Endothelial cell of hepatic sinusoid (primary cell): ENCODE results near the gene UBA6.
"Not testable (repeated sequence)": the region's sequence is repeated elsewhere in the genome, so short reads cannot be mapped to it uniquely, and the experiment has no call there.

Source experiments
- in situ Hi-C: cut with HindIII; loops from 2 replicates; pipeline ENCODE4 v1.10.0; 2017; ENCODE audit warnings: low sequenced_read_pairs

UBA6 gene

GRCh38 chr4:67714248-67714583 is 13.3 kb upstream of the UBA6 start:
- in situ Hi-C loops, result no loop called here

GRCh38 chr4:67713529-67714247 is 12.7 kb upstream of the UBA6 start:
- in situ Hi-C loops, result no loop called here

DNA sequence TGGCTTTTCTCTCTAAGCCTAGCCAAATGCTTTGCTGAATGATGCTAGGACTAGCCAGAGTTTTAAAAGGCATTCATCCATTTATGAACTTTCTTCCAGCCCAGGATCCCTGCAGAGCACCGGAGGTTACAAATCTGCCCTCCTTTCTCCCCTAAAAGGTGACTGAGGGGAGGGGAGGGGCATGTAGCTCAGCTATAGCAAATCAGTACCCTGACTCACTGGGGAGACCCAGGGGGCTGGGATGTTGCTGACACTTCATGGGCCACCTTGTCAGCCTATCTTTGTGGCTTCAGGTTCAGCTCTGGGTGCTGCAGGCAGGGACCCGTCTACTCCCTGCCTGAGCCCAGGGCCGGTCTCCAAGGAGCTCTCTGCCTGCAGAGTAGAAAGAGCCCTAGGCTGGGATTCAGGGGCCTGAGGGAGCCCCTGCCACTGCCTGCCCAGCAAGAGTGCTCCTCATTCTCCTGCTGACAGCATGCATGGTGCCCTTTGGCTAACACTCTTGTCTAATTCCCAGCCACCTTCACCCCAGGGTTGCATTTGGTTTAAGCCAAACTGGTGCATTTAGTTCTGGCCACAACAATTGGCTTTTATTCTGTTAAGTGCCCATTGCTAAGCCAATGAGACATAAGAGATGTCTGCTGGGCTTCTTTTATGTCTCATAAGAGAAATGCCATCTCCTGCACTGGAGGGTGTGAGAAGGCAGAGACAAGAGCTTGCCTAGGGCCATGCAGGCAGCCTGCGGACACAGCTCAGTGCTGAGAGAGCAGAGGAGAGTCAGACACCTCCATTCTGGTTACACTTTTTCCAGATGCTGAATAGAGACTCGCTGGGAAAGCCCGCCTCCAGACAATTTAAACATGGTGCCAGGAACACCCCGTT is 11.9 kb upstream of the UBA6 start:
- in situ Hi-C loops, result no loop called here

GRCh38 chr4:67712000-67712625 is 11.2 kb upstream of the UBA6 start:
- in situ Hi-C loops, result no loop called here

DNA sequence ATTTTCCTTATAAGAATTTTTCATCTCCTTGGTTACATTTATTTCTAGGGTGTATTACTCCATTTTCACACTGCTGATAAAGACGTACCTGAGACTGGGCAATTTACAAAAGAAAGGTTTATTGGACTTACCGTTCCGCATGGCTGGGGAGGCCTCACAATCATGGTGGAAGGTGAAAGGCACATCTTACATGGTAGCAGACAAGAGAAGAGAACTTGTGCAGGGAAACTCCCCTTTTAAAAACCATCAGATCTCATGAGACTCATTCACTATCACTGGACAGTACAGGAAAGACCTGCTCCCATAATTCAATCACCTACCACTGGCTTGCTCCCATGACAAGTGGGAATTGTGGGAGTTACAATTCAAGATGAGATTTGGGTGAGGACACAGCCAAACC is 5.7 kb upstream of the UBA6 start:
- in situ Hi-C loops, result not testable (repeated sequence)

DNA sequence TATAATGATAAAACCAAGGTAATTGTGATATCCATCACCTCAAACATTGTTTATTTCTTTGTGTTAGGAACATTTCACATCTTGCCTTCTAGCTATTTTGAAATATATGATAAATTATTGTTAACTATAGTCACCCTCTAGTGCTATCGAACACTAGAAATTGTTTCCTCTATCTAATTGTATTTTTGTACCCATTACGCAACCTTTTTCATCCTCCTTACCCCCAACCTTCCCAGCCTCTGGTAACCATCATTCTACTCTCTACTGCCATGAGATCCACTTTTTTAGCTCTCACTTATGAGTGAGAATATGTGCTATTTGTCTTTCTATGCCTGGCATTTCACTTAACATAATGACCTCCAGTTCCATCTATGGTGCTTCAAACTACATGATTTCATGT is 3.9 kb upstream of the UBA6 start:
- in situ Hi-C loops, result no loop called here

DNA sequence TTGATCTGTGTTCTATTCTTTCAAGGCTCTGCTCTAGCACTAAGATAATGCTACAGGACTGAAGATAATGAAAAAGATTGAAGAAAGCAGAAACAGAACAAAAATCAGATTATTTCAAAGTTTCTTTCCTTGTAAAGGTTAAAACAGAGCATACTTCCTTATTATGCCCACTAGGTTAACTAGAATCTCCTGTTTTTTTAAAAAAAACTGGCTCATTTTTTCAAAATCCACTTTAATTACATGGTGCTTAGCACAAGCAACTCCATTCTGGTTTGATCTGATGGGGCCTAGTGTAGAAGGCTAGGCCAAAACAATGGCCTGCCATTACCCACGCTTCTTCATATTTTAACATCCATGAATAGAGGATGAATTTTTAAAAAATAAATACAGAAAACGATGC is 1.2 kb upstream of the UBA6 start:
- in situ Hi-C loops, result no loop called here

GRCh38 chr4:67701517-67701850 is 529 bp upstream of the UBA6 start:
- in situ Hi-C loops, result no loop called here

DNA sequence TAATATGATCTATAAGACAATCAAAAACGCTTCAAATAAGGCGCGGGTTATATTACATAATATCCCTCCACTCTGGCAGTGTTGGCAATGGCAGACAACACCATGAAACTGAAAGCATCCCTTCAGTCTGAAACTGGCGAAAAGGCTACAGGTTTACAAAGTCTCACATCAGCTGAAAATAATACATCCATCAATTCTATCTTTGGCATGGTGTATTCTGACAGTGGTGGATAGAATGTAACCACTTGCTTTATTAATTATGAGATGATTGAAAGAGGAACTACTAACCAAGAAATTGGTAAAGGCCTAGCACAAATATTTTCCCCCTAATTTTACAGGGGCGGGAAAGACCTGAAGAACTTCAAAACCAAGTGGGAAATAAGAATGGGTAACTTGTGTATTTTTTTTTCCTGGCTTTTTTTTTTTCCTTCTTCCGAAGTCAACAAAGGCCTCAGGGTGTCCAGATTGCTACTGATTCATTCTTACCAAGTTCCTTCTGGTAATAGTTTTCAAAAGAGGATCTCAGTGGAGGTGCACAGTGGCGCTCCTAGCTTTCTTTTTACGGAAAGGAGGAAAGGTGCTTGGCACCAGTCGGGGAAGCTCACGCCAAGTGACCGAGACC is 728 bp downstream of the UBA6 start:
- in situ Hi-C loops, result no loop called here

DNA sequence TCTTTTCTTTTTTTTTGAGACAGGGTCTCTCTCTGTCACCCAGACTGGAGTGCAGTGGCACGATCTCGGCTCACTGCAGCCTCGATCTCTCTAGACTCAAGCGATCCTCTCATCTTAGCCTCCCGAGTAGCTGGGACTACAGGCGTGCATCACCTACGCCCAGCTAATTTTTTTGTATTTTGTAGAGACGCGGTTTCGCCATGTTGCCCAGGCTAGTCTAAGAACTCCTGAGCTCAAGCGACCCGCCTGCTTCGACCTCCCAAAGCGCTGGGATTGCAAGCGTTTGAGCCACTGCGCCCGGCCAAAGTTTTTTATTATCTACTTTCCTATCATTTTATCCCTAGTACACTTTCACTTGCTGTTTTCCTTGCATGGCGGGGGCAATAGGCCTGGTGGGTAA is 1.4 kb downstream of the UBA6 start:
- in situ Hi-C loops, result no loop called here

GRCh38 chr4:67697860-67698687 is 2.9 kb downstream of the UBA6 start:
- in situ Hi-C loops, result no loop called here

- in situ Hi-C loops, result no loop called here
Measured at GRCh38 chr4:67696061-67696460, 4.9 kb downstream of the UBA6 start.

- in situ Hi-C loops, result no loop called here
Measured at GRCh38 chr4:67694662-67695061, 6.3 kb downstream of the UBA6 start.

- in situ Hi-C loops, result no loop called here
Measured at GRCh38 chr4:67691328-67691727, 9.6 kb downstream of the UBA6 start.

DNA sequence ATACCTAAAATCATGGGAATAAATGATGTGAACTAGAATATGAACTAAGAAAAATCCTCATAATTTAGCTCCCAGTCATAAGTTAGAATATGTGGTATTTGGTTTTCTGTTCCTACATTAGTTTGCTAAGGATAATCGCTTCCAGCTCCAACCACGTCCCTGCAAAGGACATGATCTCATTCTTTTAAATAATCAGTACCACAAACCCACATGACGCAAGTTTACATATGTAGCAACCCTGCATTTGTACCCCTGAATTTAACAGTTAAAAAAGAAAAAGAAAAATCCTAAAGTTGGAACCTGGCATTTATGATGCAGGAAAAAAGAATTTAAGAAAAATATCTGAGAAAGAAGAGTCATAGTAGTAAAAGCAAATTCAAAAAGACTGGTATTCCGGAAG is 13.3 kb downstream of the UBA6 start:
- in situ Hi-C loops, result no loop called here

DNA sequence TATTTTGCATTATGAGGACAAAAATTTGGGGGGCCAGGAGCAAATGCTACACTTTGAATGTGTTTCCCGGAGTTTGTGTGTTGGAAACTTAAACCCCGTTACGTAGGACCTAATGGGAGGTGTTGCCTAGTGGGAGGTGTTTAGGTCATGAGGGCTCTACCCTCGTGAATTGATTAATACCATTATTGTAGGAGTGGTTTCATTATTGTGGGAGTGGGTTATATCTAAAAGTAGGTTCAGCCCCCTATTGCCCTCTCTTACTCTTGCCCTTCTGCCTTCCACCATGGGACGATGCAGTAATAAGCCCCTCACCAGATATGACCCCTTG is 15.5 kb downstream of the UBA6 start:
- in situ Hi-C loops, result no loop called here

DNA sequence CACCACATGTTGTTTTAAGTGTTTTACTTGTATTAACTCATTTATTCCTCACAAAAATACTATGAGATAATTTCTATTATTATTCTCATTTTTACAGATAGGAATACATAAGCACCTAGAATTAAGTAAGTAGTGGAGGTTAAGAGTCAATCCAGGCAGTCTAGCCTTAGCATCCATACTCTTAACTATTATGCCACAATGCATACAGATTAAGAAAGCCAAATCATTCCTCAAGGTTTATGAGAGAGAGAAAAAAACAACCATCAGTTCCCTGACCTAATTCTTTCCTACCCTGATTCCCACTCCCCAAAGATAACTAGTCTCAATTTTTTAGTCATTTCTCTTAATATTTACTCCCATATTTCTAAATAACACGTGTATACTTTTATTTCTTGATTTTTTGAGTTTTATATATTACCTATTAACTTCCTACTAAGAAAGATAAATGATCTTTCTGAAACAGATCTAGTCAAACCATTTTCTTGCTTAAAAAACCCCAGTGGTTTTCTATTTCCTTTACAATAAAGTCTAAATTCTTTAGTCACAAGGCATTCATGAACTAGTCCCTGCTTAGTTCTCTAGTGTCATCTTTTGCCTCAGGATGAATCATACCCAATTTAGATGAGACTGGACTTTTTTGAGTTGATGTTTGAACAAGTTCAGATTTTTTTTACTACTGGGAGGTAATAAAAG is 16.0 kb downstream of the UBA6 start:
- in situ Hi-C loops, result no loop called here

GRCh38 chr4:67682266-67682665 is 18.7 kb downstream of the UBA6 start:
- in situ Hi-C loops, result no loop called here

- in situ Hi-C loops, result no loop called here
Measured at GRCh38 chr4:67680581-67681222, 20.3 kb downstream of the UBA6 start.

GRCh38 chr4:67678612-67679011 is 22.3 kb downstream of the UBA6 start:
- in situ Hi-C loops, result no loop called here
